Lower lobe of right lung (tissue), 2 donors: ENCODE measurements around the gene UBTF. TPM values are rescaled to one million over a fixed set of nuclear protein-coding genes. Genes with fewer than 3 reads are reported as not detected.

Source experiments
- ATAC-seq, 2 donors: fragments of 200-7000 bp; cut with Tn5 transposase; one replicate each; pipeline ENCODE4 v1.9.1; 2020 to 2022; ENCODE audit warnings: mild to moderate bottlenecking in 2 of 2, moderate library complexity in 2 of 2
- DNase-seq: peaks from one replicate; pipeline ENCODE4 v3.0.0-alpha.2; 2020
- H3K27ac ChIP-seq: fragments of 200-600 bp; one replicate; pipeline ENCODE4 v1.8.0; 2022
- H3K27me3 ChIP-seq: fragments of 200-600 bp; one replicate; pipeline ENCODE4 v1.8.0; 2022; ENCODE audit warnings: low read depth
- H3K36me3 ChIP-seq: fragments of 200-600 bp; one replicate; pipeline ENCODE4 v1.8.0; 2022; ENCODE audit warnings: mild to moderate bottlenecking
- H3K4me1 ChIP-seq: fragments of 200-600 bp; one replicate; pipeline ENCODE4 v1.8.0; 2022
- H3K4me3 ChIP-seq: fragments of 200-600 bp; one replicate; pipeline ENCODE4 v1.8.0; 2022; ENCODE audit warnings: mild to moderate bottlenecking
- H3K9me3 ChIP-seq: fragments of 200-600 bp; one replicate; pipeline ENCODE4 v1.8.0; 2022
- intact Hi-C: fragments of 100-400 bp; cut with DNase I; formaldehyde crosslinking; loops from one replicate; pipeline ENCODE4 v1.11.0; 2022
- total RNA-seq: library from RNA; stranded (reverse); fragmentation: NEBNext Ultra II Directional; extraction: Animal tissue kit (Norgen Biotek cat#: 25700); gene quantifications from one replicate; pipeline ENCODE4 v1.2.1, GENCODE V29; 2021
- TF ChIP-seq, protein P1 (sequence below): fragments of 200-600 bp; IDR thresholded peaks from one replicate; pipeline ENCODE4 v1.8.0; 2022; ENCODE audit warnings: antibody characterized with exemption, mild to moderate bottlenecking
- donor health status: DM: no; HTN: yes; CAD: no; lungs with severe emphysema.

The UBTF gene
- total RNA-seq, 1 donor from 2014 or later = 56.7 TPM

DNA sequence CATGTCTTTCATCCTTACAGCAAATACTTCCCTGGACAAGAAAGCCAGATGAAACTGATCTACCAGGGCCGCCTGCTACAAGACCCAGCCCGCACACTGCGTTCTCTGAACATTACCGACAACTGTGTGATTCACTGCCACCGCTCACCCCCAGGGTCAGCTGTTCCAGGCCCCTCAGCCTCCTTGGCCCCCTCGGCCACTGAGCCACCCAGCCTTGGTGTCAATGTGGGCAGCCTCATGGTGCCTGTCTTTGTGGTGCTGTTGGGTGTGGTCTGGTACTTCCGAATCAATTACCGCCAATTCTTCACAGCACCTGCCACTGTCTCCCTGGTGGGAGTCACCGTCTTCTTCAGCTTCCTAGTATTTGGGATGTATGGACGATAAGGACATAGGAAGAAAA lies 29.0 kb downstream of the UBTF start:
- TF ChIP-seq, protein P1, sequence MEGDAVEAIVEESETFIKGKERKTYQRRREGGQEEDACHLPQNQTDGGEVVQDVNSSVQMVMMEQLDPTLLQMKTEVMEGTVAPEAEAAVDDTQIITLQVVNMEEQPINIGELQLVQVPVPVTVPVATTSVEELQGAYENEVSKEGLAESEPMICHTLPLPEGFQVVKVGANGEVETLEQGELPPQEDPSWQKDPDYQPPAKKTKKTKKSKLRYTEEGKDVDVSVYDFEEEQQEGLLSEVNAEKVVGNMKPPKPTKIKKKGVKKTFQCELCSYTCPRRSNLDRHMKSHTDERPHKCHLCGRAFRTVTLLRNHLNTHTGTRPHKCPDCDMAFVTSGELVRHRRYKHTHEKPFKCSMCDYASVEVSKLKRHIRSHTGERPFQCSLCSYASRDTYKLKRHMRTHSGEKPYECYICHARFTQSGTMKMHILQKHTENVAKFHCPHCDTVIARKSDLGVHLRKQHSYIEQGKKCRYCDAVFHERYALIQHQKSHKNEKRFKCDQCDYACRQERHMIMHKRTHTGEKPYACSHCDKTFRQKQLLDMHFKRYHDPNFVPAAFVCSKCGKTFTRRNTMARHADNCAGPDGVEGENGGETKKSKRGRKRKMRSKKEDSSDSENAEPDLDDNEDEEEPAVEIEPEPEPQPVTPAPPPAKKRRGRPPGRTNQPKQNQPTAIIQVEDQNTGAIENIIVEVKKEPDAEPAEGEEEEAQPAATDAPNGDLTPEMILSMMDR = no peak
- ATAC-seq = no peak
- H3K4me1 ChIP-seq = peaks cover 24% of the 10 kb centered on the region
- no peaks in the 10 kb centered on the region for H3K9me3 ChIP-seq
- intact Hi-C loops = no loop called here
- peaks cover 57% of the 10 kb centered on the region for H3K36me3 ChIP-seq
- H3K27me3 ChIP-seq = no peaks in the 10 kb centered on the region
- no peak overlapping the region for H3K27ac ChIP-seq
- DNase-seq = no peak
- H3K4me3 ChIP-seq = no peak overlapping the region

DNA sequence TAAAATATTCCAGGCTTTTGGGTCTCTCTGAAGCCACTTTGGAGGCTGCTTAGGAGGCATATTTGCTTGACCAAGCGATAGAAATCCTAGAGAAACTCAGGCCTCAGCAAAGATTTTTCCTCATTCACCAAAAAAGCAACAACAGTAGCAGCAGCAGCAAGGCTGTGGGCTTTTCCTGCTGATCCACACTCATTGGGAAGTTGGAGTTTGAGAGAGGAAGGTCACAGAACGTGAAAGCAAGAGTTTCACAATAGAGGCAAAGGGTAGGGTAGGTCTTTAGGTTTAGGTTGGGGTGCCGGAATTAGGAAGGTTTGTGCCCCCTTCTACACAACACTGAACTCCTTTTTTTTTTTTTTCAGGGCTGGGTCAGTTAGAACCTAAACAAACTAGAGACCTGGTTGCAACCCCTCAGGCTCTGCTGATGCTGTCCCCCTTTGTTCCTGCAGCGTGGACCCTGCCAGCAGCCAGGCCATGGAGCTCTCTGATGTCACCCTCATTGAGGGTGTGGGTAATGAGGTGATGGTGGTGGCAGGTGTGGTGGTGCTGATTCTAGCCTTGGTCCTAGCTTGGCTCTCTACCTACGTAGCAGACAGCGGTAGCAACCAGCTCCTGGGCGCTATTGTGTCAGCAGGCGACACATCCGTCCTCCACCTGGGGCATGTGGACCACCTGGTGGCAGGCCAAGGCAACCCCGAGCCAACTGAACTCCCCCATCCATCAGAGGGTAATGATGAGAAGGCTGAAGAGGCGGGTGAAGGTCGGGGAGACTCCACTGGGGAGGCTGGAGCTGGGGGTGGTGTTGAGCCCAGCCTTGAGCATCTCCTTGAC lies 30.7 kb downstream of the UBTF start:
- H3K36me3 ChIP-seq = peaks cover 40% of the 10 kb centered on the region
- peak overlapping the region; percentile 96 for H3K4me3 ChIP-seq
- ATAC-seq (no peak), DNase-seq (no peak)
- H3K4me1 ChIP-seq = peaks cover 31% of the 10 kb centered on the region
- no peaks in the 10 kb centered on the region for H3K9me3 ChIP-seq
- peak overlapping the region; percentile 22 for H3K27ac ChIP-seq
- intact Hi-C loops = no loop called here
- no peaks in the 10 kb centered on the region for H3K27me3 ChIP-seq
- TF ChIP-seq, protein P1 = no peak

DNA sequence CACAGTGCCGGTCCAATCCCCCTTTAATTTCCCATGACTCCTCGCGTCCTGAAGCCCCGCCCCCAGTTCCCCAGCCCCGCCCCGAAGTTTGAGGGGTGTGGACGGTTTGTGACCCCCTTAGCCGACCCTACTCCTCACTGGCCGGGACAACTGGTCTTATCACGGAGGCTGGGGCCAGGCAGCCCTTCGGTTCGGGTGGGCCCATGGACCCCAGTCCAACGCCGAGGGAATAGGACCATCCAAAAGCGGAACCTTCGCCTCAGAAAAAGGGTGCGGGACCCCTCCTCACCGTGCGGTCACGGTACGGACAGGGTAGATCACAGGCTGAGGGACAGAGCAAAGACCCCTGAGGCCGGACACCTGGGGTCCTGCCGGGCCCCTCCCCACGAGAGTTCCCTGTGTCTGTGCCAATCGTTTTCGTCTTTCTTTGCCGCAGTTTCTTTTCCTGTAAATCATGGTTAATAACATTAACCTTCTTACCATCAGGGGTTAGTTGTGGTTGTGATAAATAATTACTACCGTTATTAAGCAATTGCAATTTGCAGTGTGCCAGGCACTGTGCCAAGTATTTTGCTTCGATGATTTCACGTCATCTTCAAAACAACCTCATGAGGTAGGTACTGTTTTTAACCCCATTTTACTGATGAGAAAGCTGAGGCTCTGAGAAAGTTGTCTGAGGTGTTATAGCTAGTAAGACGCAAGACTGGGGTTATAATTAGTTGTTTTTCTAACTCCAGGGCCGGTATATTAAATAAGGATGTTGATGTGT lies 32.2 kb downstream of the UBTF start:
- Histone ChIP-seq H3K9me3 (no peaks in the 10 kb centered on the region), H3K4me3 (peak overlapping the region; percentile 96), H3K4me1 (peaks cover 27% of the 10 kb centered on the region), H3K27ac (peak overlapping the region; percentile 99), H3K27me3 (no peaks in the 10 kb centered on the region), H3K36me3 (peaks cover 37% of the 10 kb centered on the region)
- DNase-seq = peak; percentile 75
- peak; percentile 80 to 84 for ATAC-seq
- intact Hi-C loops = no loop called here
- TF ChIP-seq, protein P1 = no peak

GRCh38 chr17:44186307-44187130 lies 33.0 kb downstream of the UBTF start, which contains the start of gene TMUB2:
Gene TMUB2, plus strand, starts transcription at chr17:44186972. Its CDS starts 737 bp downstream, at chr17:44187709.
- Histone ChIP-seq H3K27ac (peak within 1 kb of the TSS; percentile 99), H3K27me3 (no peaks in the 10 kb centered on the region), H3K9me3 (no peaks in the 10 kb centered on the region), H3K4me3 (peak within 1 kb of the TSS; percentile 96), H3K36me3 (peaks cover 45% of the 10 kb centered on the region), H3K4me1 (peaks cover 24% of the 10 kb centered on the region)
- TF ChIP-seq, protein P1 = no peak
- DNase-seq (peak; percentile 99), ATAC-seq (peak; percentile 97 to 99)
- intact Hi-C loops = no loop called here

DNA sequence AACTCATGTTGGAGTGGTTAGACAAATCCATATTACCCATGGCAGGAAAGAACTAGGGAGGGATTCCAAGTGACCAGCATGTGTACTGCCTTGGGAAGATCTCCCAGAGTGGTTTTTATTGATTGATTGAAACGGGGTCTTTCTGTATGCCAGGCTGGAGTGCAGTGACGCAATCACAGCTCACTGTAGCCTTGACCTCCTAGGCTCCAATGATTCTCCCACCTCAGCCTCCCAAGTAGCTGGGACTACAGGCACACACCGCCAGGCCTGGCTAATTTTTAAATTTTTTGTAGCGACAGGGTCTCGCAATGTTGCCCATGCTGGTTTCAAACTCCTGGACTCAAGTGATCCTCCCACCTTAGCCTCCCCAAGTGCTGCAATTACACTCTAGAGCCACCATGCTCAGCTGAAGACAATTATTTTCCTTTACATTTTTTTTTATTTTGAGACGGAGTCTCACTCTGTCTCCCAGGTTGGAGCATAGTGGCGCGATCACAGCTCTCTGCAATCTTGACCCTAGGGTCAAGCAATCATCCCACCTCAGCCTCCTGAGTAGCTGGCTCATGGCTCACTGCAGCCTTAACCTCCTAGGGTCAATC lies 35.2 kb downstream of the UBTF start:
- TF ChIP-seq, protein P1 = no peak
- H3K27me3 ChIP-seq = no peaks in the 10 kb centered on the region
- no peaks in the 10 kb centered on the region for H3K9me3 ChIP-seq
- H3K4me1 ChIP-seq = peaks cover 24% of the 10 kb centered on the region
- H3K4me3 ChIP-seq = no peak overlapping the region
- ATAC-seq (no peak), DNase-seq (no peak)
- intact Hi-C loops = no loop called here
- H3K27ac ChIP-seq = no peak overlapping the region
- peaks cover 25% of the 10 kb centered on the region for H3K36me3 ChIP-seq
